NOMO-1 treated with DMSO at 0.1 percent for 48 hours (cell line): Measurements from ENCODE around the gene TSPAN17.
"Not testable (repeated sequence)": the region's sequence is repeated elsewhere in the genome, so short reads cannot be mapped to it uniquely, and the experiment has no call there.

Experiments used
- DNase-seq: peaks from one replicate; lab custom pipeline; 2025; ENCODE audit not compliant: unreplicated experiment; lab: John Stamatoyannopoulos, UW

TSPAN17 gene

GRCh38 chr5:176677209-176677939 lies 30.1 kb downstream of the TSPAN17 start:
- DNase-seq, result no peak

- DNase-seq, result no peak
Measured at GRCh38 chr5:176678584-176678983, 31.3 kb downstream of the TSPAN17 start.

- DNase-seq, result no peak
Measured at GRCh38 chr5:176679365-176680225, 32.3 kb downstream of the TSPAN17 start.

- DNase-seq, result no peak
Measured at GRCh38 chr5:176680226-176680563, 32.9 kb downstream of the TSPAN17 start.

- DNase-seq, result no peak
Measured at GRCh38 chr5:176682016-176682531, 34.8 kb downstream of the TSPAN17 start.

GRCh38 chr5:176685010-176685409 lies 37.7 kb downstream of the TSPAN17 start:
- no peak for DNase-seq

GRCh38 chr5:176687247-176687646 lies 40.0 kb downstream of the TSPAN17 start:
- no peak for DNase-seq

GRCh38 chr5:176687881-176688280 lies 40.6 kb downstream of the TSPAN17 start:
- no peak for DNase-seq

GRCh38 chr5:176690911-176691310 lies 43.6 kb downstream of the TSPAN17 start:
- no peak for DNase-seq

- DNase-seq, result no peak
Measured at GRCh38 chr5:176691524-176691923, 44.2 kb downstream of the TSPAN17 start.

- no peak for DNase-seq
Measured at GRCh38 chr5:176692326-176692725, 45.0 kb downstream of the TSPAN17 start.

GRCh38 chr5:176692839-176693476 lies 45.7 kb downstream of the TSPAN17 start:
- DNase-seq, result no peak

- DNase-seq, result peak; percentile 34
Measured at GRCh38 chr5:176693477-176693851, 46.2 kb downstream of the TSPAN17 start.

- DNase-seq, result no peak
Measured at GRCh38 chr5:176694146-176694545, 46.9 kb downstream of the TSPAN17 start.

- DNase-seq, result no peak
Measured at GRCh38 chr5:176694631-176695030, 47.3 kb downstream of the TSPAN17 start.

- no peak for DNase-seq
Measured at GRCh38 chr5:176695073-176695472, 47.8 kb downstream of the TSPAN17 start.

- DNase-seq, result no peak
Measured at GRCh38 chr5:176697267-176697933, 50.1 kb downstream of the TSPAN17 start.

GRCh38 chr5:176697934-176698538 lies 50.8 kb downstream of the TSPAN17 start:
- no peak for DNase-seq

GRCh38 chr5:176699446-176699845 lies 52.2 kb downstream of the TSPAN17 start:
- DNase-seq, result not testable (repeated sequence)

- DNase-seq, result no peak
Measured at GRCh38 chr5:176700239-176700847, 53.1 kb downstream of the TSPAN17 start.
